A673 (cell line): ENCODE measurements around the gene XPO5. TPM values are rescaled to one million over a fixed set of nuclear protein-coding genes. Genes with fewer than 3 reads are reported as not detected.
"Not testable (repeated sequence)": the region's sequence is repeated elsewhere in the genome, so short reads cannot be mapped to it uniquely, and the experiment has no call there.

Source experiments
- BruUV-seq: library from RNA; stranded (reverse); fragments of 400-500 nt; replicated peaks from 2 replicates; lab custom pipeline; 2021; lab: Mats Ljungman, UMichigan
- CTCF ChIA-PET: fragments of 300-600 bp; sonication (Branson Sonifier 250); formaldehyde crosslinking; loops from one replicate; lab custom pipeline; 2022; ENCODE audit warnings: antibody characterized with exemption; lab: Charles Lee
- POLR2A ChIA-PET: fragments of 300-600 bp; sonication (Branson Sonifier 250); formaldehyde crosslinking; loops from one replicate; lab custom pipeline; 2022; ENCODE audit warnings: antibody characterized with exemption; ENCODE audit not compliant: low non-redundant PET; lab: Charles Lee
- DNase-seq: peaks from one replicate; pipeline ENCODE4 v3.0.0-alpha.2; 2015; ENCODE audit warnings: low spot score
- H3K27ac ChIP-seq: fragments of 200-600 bp; sonication (generic); 2 replicates; pipeline ENCODE4 v1.5.1; 2016; ENCODE audit warnings: mixed run types, low read depth, mild to moderate bottlenecking, mixed read lengths, antibody characterized with exemption, low read length; ENCODE audit not compliant: poor library complexity, severe bottlenecking
- H3K27me3 ChIP-seq: fragments of 200-600 bp; sonication (generic); replicated peaks from 2 replicates; pipeline ENCODE4 v1.6.1; 2017; ENCODE audit warnings: mixed run types, low read depth, mild to moderate bottlenecking, mixed read lengths, antibody characterized with exemption, low read length; ENCODE audit not compliant: insufficient read depth, poor library complexity
- H3K36me3 ChIP-seq: fragments of 200-600 bp; sonication (generic); 2 replicates; pipeline ENCODE4 v1.6.1; 2016; ENCODE audit warnings: mixed run types, mild to moderate bottlenecking, mixed read lengths, antibody characterized with exemption, low read length; ENCODE audit not compliant: insufficient read depth, poor library complexity, severe bottlenecking
- H3K4me1 ChIP-seq: fragments of 200-600 bp; sonication (generic); 2 replicates; pipeline ENCODE4 v1.6.1; 2017; ENCODE audit warnings: mixed run types, mild to moderate bottlenecking, mixed read lengths, antibody characterized with exemption, low read length; ENCODE audit not compliant: insufficient read depth, poor library complexity, severe bottlenecking
- H3K4me3 ChIP-seq: fragments of 200-600 bp; sonication (generic); 2 replicates; pipeline ENCODE4 v1.5.1; 2016; ENCODE audit warnings: low read depth, mixed run types, mild to moderate bottlenecking, mixed read lengths, low read length; ENCODE audit not compliant: poor library complexity, severe bottlenecking
- H3K9me3 ChIP-seq: fragments of 200-600 bp; sonication (generic); 2 replicates; pipeline ENCODE4 v1.6.1; 2016; ENCODE audit warnings: mixed run types, low read depth, mild to moderate bottlenecking, mixed read lengths, antibody characterized with exemption, low read length; ENCODE audit not compliant: poor library complexity, severe bottlenecking
- EZH2 ChIP-seq: fragments of 200-600 bp; sonication (generic); IDR thresholded peaks from 2 replicates; pipeline ENCODE4 v1.6.1; 2017; ENCODE audit warnings: borderline replicate concordance, low read depth, mild to moderate bottlenecking, mixed read lengths, antibody characterized with exemption, low read length; ENCODE audit not compliant: poor library complexity, severe bottlenecking
- intact Hi-C: fragments of 100-400 bp; cut with micrococcal nuclease; formaldehyde crosslinking; loops from one replicate; pipeline ENCODE4 v1.10.0; 2022; ENCODE audit not compliant: unreplicated experiment
- total RNA-seq: library from RNA; stranded (reverse); gene quantifications from 2 replicates; pipeline ENCODE4 v1.2.3, GENCODE V29; 2021
- TF ChIP-seq, protein P1 (sequence below): fragments of 300-800, 200-600 bp; sonication (generic); conservative IDR thresholded peaks from 2 replicates; pipeline ENCODE4 v1.5.1; 2017; ENCODE audit warnings: low read depth, mild to moderate bottlenecking, antibody characterized with exemption, low read length, moderate library complexity, mixed read lengths

Gene XPO5
- total RNA-seq, 1 experiment from 2014 or later: 111 TPM

GRCh38 chr6:43540507-43540906 lies 35.3 kb downstream of the XPO5 start:
- Histone ChIP-seq H3K27ac (no peak overlapping the region), H3K36me3 (peaks cover 56% of the 10 kb centered on the region), H3K9me3 (no peaks in the 10 kb centered on the region), H3K4me1 (no peaks in the 10 kb centered on the region), H3K27me3 (no peaks in the 10 kb centered on the region), H3K4me3 (no peak overlapping the region)
- CTCF ChIA-PET: no interaction called here
- no peak for DNase-seq
- intact Hi-C loops: no loop called here
- POLR2A ChIA-PET: no interaction called here
- no TSS peak for BruUV-seq
- TF ChIP-seq, protein P1, sequence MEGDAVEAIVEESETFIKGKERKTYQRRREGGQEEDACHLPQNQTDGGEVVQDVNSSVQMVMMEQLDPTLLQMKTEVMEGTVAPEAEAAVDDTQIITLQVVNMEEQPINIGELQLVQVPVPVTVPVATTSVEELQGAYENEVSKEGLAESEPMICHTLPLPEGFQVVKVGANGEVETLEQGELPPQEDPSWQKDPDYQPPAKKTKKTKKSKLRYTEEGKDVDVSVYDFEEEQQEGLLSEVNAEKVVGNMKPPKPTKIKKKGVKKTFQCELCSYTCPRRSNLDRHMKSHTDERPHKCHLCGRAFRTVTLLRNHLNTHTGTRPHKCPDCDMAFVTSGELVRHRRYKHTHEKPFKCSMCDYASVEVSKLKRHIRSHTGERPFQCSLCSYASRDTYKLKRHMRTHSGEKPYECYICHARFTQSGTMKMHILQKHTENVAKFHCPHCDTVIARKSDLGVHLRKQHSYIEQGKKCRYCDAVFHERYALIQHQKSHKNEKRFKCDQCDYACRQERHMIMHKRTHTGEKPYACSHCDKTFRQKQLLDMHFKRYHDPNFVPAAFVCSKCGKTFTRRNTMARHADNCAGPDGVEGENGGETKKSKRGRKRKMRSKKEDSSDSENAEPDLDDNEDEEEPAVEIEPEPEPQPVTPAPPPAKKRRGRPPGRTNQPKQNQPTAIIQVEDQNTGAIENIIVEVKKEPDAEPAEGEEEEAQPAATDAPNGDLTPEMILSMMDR: no peak

GRCh38 chr6:43539409-43539808 lies 36.4 kb downstream of the XPO5 start:
- CTCF ChIA-PET, POLR2A ChIA-PET, H3K27ac ChIP-seq, DNase-seq, BruUV-seq, H3K4me1 ChIP-seq, intact Hi-C loops, H3K9me3 ChIP-seq, H3K4me3 ChIP-seq, H3K27me3 ChIP-seq: not testable (repeated sequence)
- H3K36me3 ChIP-seq: peaks cover 49% of the 10 kb centered on the region

DNA sequence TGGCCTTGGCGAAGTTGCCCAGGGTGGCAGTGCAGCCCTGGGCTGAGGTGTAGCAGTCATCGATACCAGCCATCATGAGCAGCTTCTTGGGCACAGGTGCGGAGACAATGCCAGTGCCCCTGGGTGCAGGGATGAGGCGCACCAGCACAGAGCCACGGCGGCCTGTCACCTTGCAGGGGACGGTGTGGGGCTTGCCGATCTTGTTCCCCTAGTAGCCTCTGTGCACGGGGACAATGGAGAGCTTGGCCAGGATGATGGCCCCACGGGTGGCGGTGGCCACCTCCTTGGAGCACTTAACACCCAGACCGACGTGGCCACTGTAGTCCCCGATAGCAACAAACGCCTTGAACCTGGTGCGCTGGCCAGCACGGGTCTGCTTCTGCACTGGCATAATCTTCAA lies 36.9 kb downstream of the XPO5 start:
- POLR2A ChIA-PET, CTCF ChIA-PET, H3K4me1 ChIP-seq, H3K4me3 ChIP-seq, H3K9me3 ChIP-seq, DNase-seq, intact Hi-C loops, H3K27me3 ChIP-seq, BruUV-seq, H3K27ac ChIP-seq: not testable (repeated sequence)
- H3K36me3 ChIP-seq: peaks cover 46% of the 10 kb centered on the region

DNA sequence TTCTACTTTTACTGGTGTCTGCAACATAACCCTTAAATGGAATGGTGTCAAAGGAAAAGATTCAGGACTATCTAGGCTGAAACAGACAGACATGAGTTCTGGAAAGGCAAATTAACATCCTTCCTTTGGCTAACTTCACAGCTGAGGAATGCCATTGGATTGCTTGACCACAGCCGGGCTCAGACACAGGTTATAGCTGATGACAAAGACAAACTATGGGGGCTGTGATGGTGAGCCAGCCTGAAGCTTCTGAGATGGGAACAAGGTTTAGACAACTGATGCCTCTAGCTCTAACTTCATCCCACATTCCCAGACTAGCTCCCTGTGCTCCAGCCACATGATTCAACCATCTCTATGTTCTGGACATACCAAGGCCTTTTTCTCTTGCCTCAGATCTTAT lies 43.6 kb downstream of the XPO5 start:
- TF ChIP-seq, protein P1: no peak
- TF ChIP-seq EZH2: no peak
- peaks cover 64% of the 10 kb centered on the region for H3K36me3 ChIP-seq
- H3K27me3 ChIP-seq: no peaks in the 10 kb centered on the region
- BruUV-seq: no TSS peak
- H3K9me3 ChIP-seq: no peaks in the 10 kb centered on the region
- no peak for DNase-seq
- ChIA-PET POLR2A (no interaction called here), CTCF (no interaction called here)
- no peak overlapping the region for H3K4me3 ChIP-seq
- H3K27ac ChIP-seq: no peak overlapping the region
- intact Hi-C loops: loop anchor here (5.0 kb wide), 1 partner anchor 40 kb away; no protein-coding TSS in a partner anchor
- H3K4me1 ChIP-seq: no peaks in the 10 kb centered on the region
